PC-9 (cell line): ENCODE results near the gene RENBP. TPM values are rescaled to one million over a fixed set of nuclear protein-coding genes. Genes with fewer than 3 reads are reported as not detected.
A peak's percentile ranks its signal among the peaks of the same experiment; 100 is the strongest.

Experiments used
- BruUV-seq: library from RNA; stranded (reverse); fragments of 400-500 nt; replicated peaks from 2 replicates; lab custom pipeline; 2021; lab: Mats Ljungman, UMichigan
- CTCF ChIA-PET: fragments of 300-600 bp; sonication (Branson Sonifier 250); formaldehyde crosslinking; loops from one replicate; lab custom pipeline; 2022; ENCODE audit warnings: antibody characterized with exemption; lab: Charles Lee
- POLR2A ChIA-PET: fragments of 300-600 bp; sonication (Branson Sonifier 250); formaldehyde crosslinking; loops from one replicate; lab custom pipeline; 2022; ENCODE audit warnings: antibody characterized with exemption; ENCODE audit not compliant: unreplicated experiment; lab: Charles Lee
- DNase-seq, 2 experiments: peaks; one replicate each; pipeline versions ENCODE4 v3.0.0 to v3.0.0-alpha.2; 2015 to 2022; ENCODE audit warnings: mixed read lengths in 1 of 2
- H2AFZ ChIP-seq: fragments of 200-600 bp; sonication (generic); 2 replicates; pipeline ENCODE4 v1.8.1; 2017; ENCODE audit warnings: antibody characterized with exemption
- H3F3A ChIP-seq: fragments of 200-600 bp; sonication (generic); 2 replicates; pipeline ENCODE4 v1.8.1; 2017; ENCODE audit warnings: antibody characterized with exemption, mild to moderate bottlenecking, low read depth; ENCODE audit not compliant: insufficient read depth
- H3K27ac ChIP-seq: fragments of 200-600 bp; sonication (generic); 2 replicates; pipeline ENCODE4 v1.6.1; 2016; ENCODE audit warnings: mixed run types
- H3K27me3 ChIP-seq: fragments of 200-600 bp; sonication (generic); 2 replicates; pipeline ENCODE4 v1.6.1; 2016; ENCODE audit warnings: low read depth, mixed run types; ENCODE audit not compliant: insufficient read depth
- H3K36me3 ChIP-seq: fragments of 200-600 bp; sonication (generic); 2 replicates; pipeline ENCODE4 v1.6.1; 2016; ENCODE audit warnings: low read depth, mixed run types
- H3K4me1 ChIP-seq: fragments of 200-600 bp; sonication (generic); replicated peaks from 2 replicates; pipeline ENCODE4 v1.6.1; 2016; ENCODE audit warnings: mixed run types; ENCODE audit not compliant: insufficient read depth
- H3K4me2 ChIP-seq: fragments of 200-600 bp; sonication (generic); 2 replicates; pipeline ENCODE4 v1.6.1; 2017; ENCODE audit warnings: mixed run types
- H3K4me3 ChIP-seq: fragments of 200-600 bp; sonication (generic); 2 replicates; pipeline ENCODE4 v1.6.1; 2016; ENCODE audit warnings: mixed run types
- H3K79me2 ChIP-seq: fragments of 200-600 bp; sonication (generic); 2 replicates; pipeline ENCODE4 v1.6.1; 2017; ENCODE audit warnings: low read depth, mixed run types
- H3K9me2 ChIP-seq: fragments of 200-600 bp; sonication (generic); 2 replicates; pipeline ENCODE4 v1.8.1; 2017; ENCODE audit warnings: mild to moderate bottlenecking; ENCODE audit not compliant: insufficient read depth
- H3K9me3 ChIP-seq: fragments of 200-600 bp; sonication (generic); 2 replicates; pipeline ENCODE4 v1.8.1; 2016; ENCODE audit warnings: low read depth; ENCODE audit not compliant: insufficient read depth
- H4K20me1 ChIP-seq: fragments of 200-600 bp; sonication (generic); 2 replicates; pipeline ENCODE4 v1.8.1; 2017; ENCODE audit not compliant: insufficient read depth
- CTCF ChIP-seq: fragments of 200-600 bp; sonication (generic); conservative IDR thresholded peaks from 2 replicates; pipeline ENCODE4 v1.6.1; 2017; ENCODE audit warnings: mixed run types, antibody characterized with exemption, mild to moderate bottlenecking, moderate library complexity
- EZH2 ChIP-seq: fragments of 200-600 bp; sonication (generic); IDR thresholded peaks from 2 replicates; pipeline ENCODE4 v1.8.0; 2017; ENCODE audit warnings: antibody characterized with exemption, low read depth
- intact Hi-C: fragments of 100-400 bp; cut with micrococcal nuclease; formaldehyde crosslinking; loops from one replicate; pipeline ENCODE4 v1.10.0; 2022; ENCODE audit not compliant: unreplicated experiment
- total RNA-seq: library from RNA; stranded (reverse); gene quantifications from 2 replicates; pipeline ENCODE4 v1.2.3, GENCODE V29; 2021

Gene RENBP
- total RNA-seq, 1 experiment from 2014 or later: 6.8 TPM

GRCh38 chrX:153953342-153953830, 8.9 kb upstream of the RENBP start:
- no peaks in the 10 kb centered on the region for H3F3A ChIP-seq
- H3K9me2 ChIP-seq: no peaks in the 10 kb centered on the region
- no peak overlapping the region for H3K27ac ChIP-seq
- no peaks in the 10 kb centered on the region for H3K27me3 ChIP-seq
- intact Hi-C loops: loop anchor here (5.0 kb wide), 1 partner anchor 246 kb away; no protein-coding TSS in a partner anchor
- no peak for TF ChIP-seq EZH2
- peak; percentile 95 for TF ChIP-seq CTCF
- DNase-seq: peak in 1 of 2 experiments; percentile 70
- no peak overlapping the region for H3K4me3 ChIP-seq
- no peaks in the 10 kb centered on the region for H3K79me2 ChIP-seq
- ChIA-PET CTCF (no interaction called here), POLR2A (no interaction called here)
- H4K20me1 ChIP-seq: peaks cover 9% of the 10 kb centered on the region; the same call in 1 of the 2 replicates
- no peak overlapping the region for H2AFZ ChIP-seq
- no peaks in the 10 kb centered on the region for H3K4me1 ChIP-seq
- H3K36me3 ChIP-seq: no peaks in the 10 kb centered on the region
- no peaks in the 10 kb centered on the region for H3K9me3 ChIP-seq
- H3K4me2 ChIP-seq: no peak overlapping the region
- no TSS peak for BruUV-seq

GRCh38 chrX:153952373-153953026, 8.1 kb upstream of the RENBP start:
- Histone ChIP-seq H3K36me3 (no peaks in the 10 kb centered on the region), H3K27ac (no peak overlapping the region), H3K79me2 (no peaks in the 10 kb centered on the region), H3K4me3 (no peak overlapping the region), H2AFZ (no peak overlapping the region), H3K9me3 (no peaks in the 10 kb centered on the region), H3F3A (peaks cover 6% of the 10 kb centered on the region), H3K4me2 (no peak overlapping the region), H3K4me1 (no peaks in the 10 kb centered on the region), H3K9me2 (no peaks in the 10 kb centered on the region), H4K20me1 (peaks cover 9% of the 10 kb centered on the region; the same call in 1 of the 2 replicates), H3K27me3 (no peaks in the 10 kb centered on the region)
- POLR2A ChIA-PET: no interaction called here
- TF ChIP-seq EZH2 (no peak), CTCF (no peak)
- CTCF ChIA-PET: no interaction called here
- intact Hi-C loops: loop anchor here (5.0 kb wide), 1 partner anchor 245 kb away; no protein-coding TSS in a partner anchor
- no peak for DNase-seq
- BruUV-seq: no TSS peak

- H3K4me1 ChIP-seq: no peaks in the 10 kb centered on the region
- no peaks in the 10 kb centered on the region for H3K79me2 ChIP-seq
- DNase-seq: no peak
- H4K20me1 ChIP-seq: peaks cover 9% of the 10 kb centered on the region; the same call in 1 of the 2 replicates
- ChIA-PET CTCF (no interaction called here), POLR2A (no interaction called here)
- peaks cover 7% of the 10 kb centered on the region for H3F3A ChIP-seq
- no peak overlapping the region for H3K4me2 ChIP-seq
- H3K36me3 ChIP-seq: no peaks in the 10 kb centered on the region
- H3K27ac ChIP-seq: no peak overlapping the region
- H3K9me2 ChIP-seq: no peaks in the 10 kb centered on the region
- intact Hi-C loops: loop anchor here (5.0 kb wide), 1 partner anchor 245 kb away; no protein-coding TSS in a partner anchor
- H2AFZ ChIP-seq: no peak overlapping the region
- no peaks in the 10 kb centered on the region for H3K27me3 ChIP-seq
- no TSS peak for BruUV-seq
- no peaks in the 10 kb centered on the region for H3K9me3 ChIP-seq
- TF ChIP-seq CTCF (no peak), EZH2 (no peak)
- H3K4me3 ChIP-seq: no peak overlapping the region
Observed at GRCh38 chrX:153951683-153952372, 7.4 kb upstream of the RENBP start.
